Fibroblast of lung (primary cell): ENCODE measurements around the gene ACBD4. TPM values are rescaled to one million over a fixed set of nuclear protein-coding genes. Genes with fewer than 3 reads are reported as not detected.

ENCODE experiments used
- DNase-seq, 2 donors: peaks; one replicate each; pipeline versions ENCODE4 v3.0.0 to v3.0.0-alpha.2; 2010; ENCODE audit warnings: low read depth in 2 of 2
- H2AFZ ChIP-seq: 2 replicates; pipeline ENCODE4 v1.5.1; 2012; ENCODE audit warnings: low read length, control low read depth, inconsistent platforms
- H3K27ac ChIP-seq: 2 replicates; pipeline ENCODE4 v1.5.1; 2011; ENCODE audit warnings: low read length, control low read depth; ENCODE audit not compliant: insufficient read depth
- H3K27me3 ChIP-seq: 2 replicates; pipeline ENCODE4 v1.5.1; 2011; ENCODE audit warnings: mild to moderate bottlenecking, low read length; ENCODE audit not compliant: control insufficient read depth, insufficient read depth
- H3K36me3 ChIP-seq: 2 replicates; pipeline ENCODE4 v1.5.1; 2011; ENCODE audit warnings: low read length; ENCODE audit not compliant: control insufficient read depth, insufficient read depth
- H3K4me1 ChIP-seq: 2 replicates; pipeline ENCODE4 v1.5.1; 2011; ENCODE audit warnings: low read length; ENCODE audit not compliant: control insufficient read depth, insufficient read depth; ENCODE audit errors: extremely low read depth
- H3K4me2 ChIP-seq: 2 replicates; pipeline ENCODE4 v1.5.1; 2011; ENCODE audit warnings: low read length, control low read depth; ENCODE audit not compliant: insufficient read depth; ENCODE audit errors: extremely low read depth
- H3K4me3 ChIP-seq, 4 experiments: fragments of 200-600 bp in 1 of 4; sonication (generic) in 1 of 4; replicated peaks in 1 of 4; 2 replicates each; pipeline ENCODE4 v1.5.1; 2011 to 2016; ENCODE audit warnings: low read length in 4 of 4, low read depth in 3 of 4, mild to moderate bottlenecking in 3 of 4, control low read depth in 2 of 4, inconsistent platforms in 1 of 4, mixed read lengths in 1 of 4; ENCODE audit not compliant: insufficient read depth in 1 of 4; ENCODE audit errors: control extremely low read depth in 1 of 4
- H3K79me2 ChIP-seq: 2 replicates; pipeline ENCODE4 v1.5.1; 2012; ENCODE audit warnings: mild to moderate bottlenecking, low read length, inconsistent platforms; ENCODE audit not compliant: control insufficient read depth, insufficient read depth
- H3K9ac ChIP-seq: 2 replicates; pipeline ENCODE4 v1.5.1; 2011; ENCODE audit warnings: mild to moderate bottlenecking, low read length, control low read depth; ENCODE audit not compliant: insufficient read depth
- H3K9me3 ChIP-seq: 2 replicates; pipeline ENCODE4 v1.5.1; 2012; ENCODE audit warnings: low read depth, low read length; ENCODE audit not compliant: control insufficient read depth, insufficient read depth
- H4K20me1 ChIP-seq: 2 replicates; pipeline ENCODE4 v1.5.1; 2011; ENCODE audit warnings: low read length; ENCODE audit not compliant: control insufficient read depth, insufficient read depth; ENCODE audit errors: extremely low read depth
- CTCF ChIP-seq, 2 donors: IDR thresholded peaks in 1 of 2; conservative IDR thresholded peaks in 1 of 2; 1 replicate in 1 of 2; 2 replicates in 1 of 2; pipeline ENCODE4 v1.5.1; 2011 to 2012; ENCODE audit warnings: low read length in 2 of 2, control low read depth in 1 of 2, inconsistent platforms in 1 of 2, low read depth in 1 of 2, mild to moderate bottlenecking in 1 of 2
- EZH2 ChIP-seq: IDR thresholded peaks from 2 replicates; pipeline ENCODE4 v1.5.1; 2012; ENCODE audit warnings: low read length, control low read depth, mild to moderate bottlenecking; ENCODE audit errors: missing control alignments
- polyA plus RNA-seq, 2 donors: library from polyadenylated mRNA; depleted of rRNA in 1 of 2; stranded (reverse) in 1 of 2; unstranded in 1 of 2; fragments of >200 nt; gene quantifications; 2 replicates each; pipeline ENCODE4 v1.2.1, GENCODE V29; 2011 to 2012; ENCODE audit warnings: missing spikeins in 1 of 2
- total RNA-seq: library from RNA; depleted of rRNA; stranded (reverse); fragments of >200 nt; gene quantifications from 2 replicates; pipeline ENCODE4 v1.2.1, GENCODE V29; 2014

The ACBD4 gene
- total and polyA plus RNA-seq, 2 donors (not counting 1 experiment from before 2014, with no cell fraction given), result 3.4 to 18.0 TPM

GRCh38 chr17:45101883-45102811 is 33.3 kb upstream of the ACBD4 start:
- no peaks in the 10 kb centered on the region for H3K9me3 ChIP-seq
- peaks cover 47% of the 10 kb centered on the region for H3K36me3 ChIP-seq
- H3K4me3 ChIP-seq, result no peak overlapping the region
- H3K27me3 ChIP-seq, result no peaks in the 10 kb centered on the region
- H3K4me1 ChIP-seq, result peaks cover 3% of the 10 kb centered on the region
- no peak for DNase-seq
- TF ChIP-seq EZH2, result no peak
- TF ChIP-seq CTCF (conservative IDR thresholded peaks at IDR 0.05 in 1 of 2, IDR thresholded peaks at IDR 0.05 in 1 of 2; ENCODE audit: low read depth in 1 of 2, low read length in 2 of 2), result no peak
- no peak overlapping the region for H3K9ac ChIP-seq
- H3K79me2 ChIP-seq, result no peaks in the 10 kb centered on the region
- no peak overlapping the region for H3K27ac ChIP-seq
- no peak overlapping the region for H3K4me2 ChIP-seq
- no peaks in the 10 kb centered on the region for H4K20me1 ChIP-seq
- no peak overlapping the region for H2AFZ ChIP-seq

GRCh38 chr17:45102856-45103255 is 32.6 kb upstream of the ACBD4 start:
- TF ChIP-seq CTCF (conservative IDR thresholded peaks at IDR 0.05 in 1 of 2, IDR thresholded peaks at IDR 0.05 in 1 of 2; ENCODE audit: low read depth in 1 of 2, low read length in 2 of 2) (no peak), EZH2 (no peak)
- H3K4me3 ChIP-seq, result no peak overlapping the region
- H4K20me1 ChIP-seq, result no peaks in the 10 kb centered on the region
- peaks cover 3% of the 10 kb centered on the region for H3K4me1 ChIP-seq
- H2AFZ ChIP-seq, result no peak overlapping the region
- H3K79me2 ChIP-seq, result no peaks in the 10 kb centered on the region
- H3K27me3 ChIP-seq, result no peaks in the 10 kb centered on the region
- H3K27ac ChIP-seq, result no peak overlapping the region
- H3K36me3 ChIP-seq, result peaks cover 43% of the 10 kb centered on the region
- DNase-seq, result no peak
- no peaks in the 10 kb centered on the region for H3K9me3 ChIP-seq
- H3K9ac ChIP-seq, result no peak overlapping the region
- no peak overlapping the region for H3K4me2 ChIP-seq

GRCh38 chr17:45103269-45103795 is 32.2 kb upstream of the ACBD4 start:
- TF ChIP-seq EZH2, result no peak
- Histone ChIP-seq H3K4me2 (no peak overlapping the region), H3K4me1 (peaks cover 3% of the 10 kb centered on the region), H3K9ac (no peak overlapping the region), H3K36me3 (peaks cover 41% of the 10 kb centered on the region), H3K4me3 (no peak overlapping the region), H3K9me3 (no peaks in the 10 kb centered on the region), H2AFZ (no peak overlapping the region), H3K27me3 (no peaks in the 10 kb centered on the region), H3K27ac (no peak overlapping the region), H4K20me1 (no peaks in the 10 kb centered on the region), H3K79me2 (no peaks in the 10 kb centered on the region)
- DNase-seq, result no peak
